Measurements from ENCODE around the gene KRTAP4-12.
"Not testable (repeated sequence)": the region's sequence is repeated elsewhere in the genome, so short reads cannot be mapped to it uniquely, and the experiment has no call there.

The KRTAP4-12 gene

GRCh38 chr17:41125064-41125463 lies 1.1 kb upstream of the KRTAP4-12 start:
- DNase-seq = no peak

- not testable (repeated sequence) for DNase-seq
Measured at GRCh38 chr17:41123292-41123990, 541 bp downstream of the KRTAP4-12 start.

DNA sequence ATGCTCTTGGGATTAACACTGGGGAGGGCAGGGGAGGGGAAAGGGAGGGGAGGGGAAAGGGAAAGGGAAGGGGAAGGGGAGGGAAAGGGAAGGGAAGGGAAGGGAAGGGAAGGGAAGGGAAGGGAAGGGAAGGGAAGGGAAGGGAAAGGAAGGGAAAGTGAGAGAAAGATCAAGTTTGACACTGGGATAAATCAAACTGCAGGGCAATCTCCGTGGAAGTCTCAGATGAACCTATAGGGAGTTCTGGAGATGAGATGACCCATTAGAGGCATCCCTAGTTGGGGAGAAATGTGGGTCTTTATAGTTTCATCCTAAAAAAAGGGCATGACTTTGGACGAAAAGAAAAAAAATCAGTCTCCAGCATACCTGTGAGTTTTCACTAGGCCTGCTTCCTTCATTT lies 2.2 kb downstream of the KRTAP4-12 start:
- DNase-seq = no peak

- not testable (repeated sequence) for DNase-seq
Measured at GRCh38 chr17:41119696-41120690, 4.0 kb downstream of the KRTAP4-12 start.

DNA sequence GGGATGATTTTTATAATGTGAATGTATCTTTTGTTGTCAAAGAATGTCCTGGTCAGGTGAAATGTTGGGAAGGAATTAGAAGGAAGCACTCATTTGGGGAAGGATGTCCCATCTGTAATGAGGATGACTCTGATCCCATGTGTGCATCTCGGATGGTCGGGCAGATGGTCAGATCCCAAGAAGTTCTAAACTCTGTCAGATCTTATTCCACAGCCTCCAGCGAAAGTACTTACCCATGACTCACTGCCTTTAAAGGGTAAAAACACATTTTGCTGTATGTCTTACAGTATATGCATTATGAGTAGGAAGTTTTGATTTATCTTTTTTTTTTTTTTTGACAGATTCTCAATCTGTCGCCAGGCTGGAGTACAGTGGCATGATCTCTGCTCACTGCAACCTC lies 5.3 kb downstream of the KRTAP4-12 start:
- no peak for DNase-seq

DNA sequence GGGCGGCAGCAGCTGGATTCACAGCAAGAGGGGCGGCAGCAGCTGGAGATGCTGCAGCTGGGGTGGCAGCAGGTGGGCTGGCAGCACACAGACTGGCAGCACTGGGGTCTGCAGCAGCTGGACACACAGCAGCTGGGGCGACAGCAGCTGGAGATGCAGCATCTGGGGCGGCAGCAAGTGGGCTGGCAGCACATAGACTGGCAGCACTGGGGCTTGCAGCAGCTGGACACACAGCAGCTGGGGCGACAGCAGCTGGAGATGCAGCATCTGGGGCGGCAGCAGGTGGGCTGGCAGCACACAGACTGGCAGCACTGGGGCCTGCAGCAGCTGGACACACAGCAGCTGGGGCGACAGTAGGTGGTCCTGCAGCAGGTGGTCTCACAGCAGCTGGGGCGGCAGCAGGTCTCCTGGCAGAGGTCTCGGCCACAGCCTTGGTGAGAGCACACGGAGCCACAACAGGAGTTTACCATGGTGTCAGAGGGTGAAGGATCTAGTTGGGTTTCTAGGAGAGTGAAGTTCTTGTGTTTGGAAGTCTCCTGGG lies 6.1 kb downstream of the KRTAP4-12 start, which contains the start of gene KRTAP4-11:
KRTAP4-11 (minus strand) TSS at position 528 of the 541 bp plus-strand sequence; CDS start at position 470, 58 bp downstream.
- DNase-seq = not testable (repeated sequence)

GRCh38 chr17:41116297-41116696 lies 7.7 kb downstream of the KRTAP4-12 start:
- DNase-seq = no peak

DNA sequence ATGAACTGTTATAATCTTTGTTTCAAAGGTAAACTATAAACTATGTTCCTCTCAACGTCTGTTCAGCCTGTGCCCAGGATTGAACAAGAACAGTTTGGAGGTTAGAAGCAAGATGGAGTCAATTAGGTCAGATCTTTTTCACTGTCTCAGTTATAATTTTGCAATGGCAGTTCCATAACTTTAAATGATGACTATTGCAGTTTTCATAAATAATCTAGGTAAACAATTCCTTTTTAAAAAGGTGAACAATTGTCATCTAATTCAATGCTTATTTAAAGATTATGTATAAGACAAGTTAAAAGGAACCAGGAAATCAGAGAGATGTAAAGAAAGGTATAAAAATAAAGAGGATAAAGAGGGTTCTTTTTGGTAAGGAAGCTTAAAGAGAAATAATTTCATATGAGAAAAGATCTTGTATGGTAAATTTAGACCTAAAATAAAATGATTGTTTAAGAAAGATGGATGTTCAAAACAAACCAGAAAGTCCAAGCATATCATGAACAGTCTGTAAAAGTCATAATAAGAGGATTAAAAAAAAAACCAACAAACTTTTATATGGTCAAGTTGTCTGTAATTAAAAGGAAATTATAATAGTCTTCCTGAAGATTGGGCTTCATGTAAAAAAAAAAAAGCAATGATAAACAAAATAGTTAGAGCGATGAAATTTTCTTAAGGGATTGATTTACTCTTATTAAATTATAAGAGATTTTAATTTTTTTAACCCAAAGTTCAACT lies 12.7 kb downstream of the KRTAP4-12 start:
- DNase-seq = no peak

DNA sequence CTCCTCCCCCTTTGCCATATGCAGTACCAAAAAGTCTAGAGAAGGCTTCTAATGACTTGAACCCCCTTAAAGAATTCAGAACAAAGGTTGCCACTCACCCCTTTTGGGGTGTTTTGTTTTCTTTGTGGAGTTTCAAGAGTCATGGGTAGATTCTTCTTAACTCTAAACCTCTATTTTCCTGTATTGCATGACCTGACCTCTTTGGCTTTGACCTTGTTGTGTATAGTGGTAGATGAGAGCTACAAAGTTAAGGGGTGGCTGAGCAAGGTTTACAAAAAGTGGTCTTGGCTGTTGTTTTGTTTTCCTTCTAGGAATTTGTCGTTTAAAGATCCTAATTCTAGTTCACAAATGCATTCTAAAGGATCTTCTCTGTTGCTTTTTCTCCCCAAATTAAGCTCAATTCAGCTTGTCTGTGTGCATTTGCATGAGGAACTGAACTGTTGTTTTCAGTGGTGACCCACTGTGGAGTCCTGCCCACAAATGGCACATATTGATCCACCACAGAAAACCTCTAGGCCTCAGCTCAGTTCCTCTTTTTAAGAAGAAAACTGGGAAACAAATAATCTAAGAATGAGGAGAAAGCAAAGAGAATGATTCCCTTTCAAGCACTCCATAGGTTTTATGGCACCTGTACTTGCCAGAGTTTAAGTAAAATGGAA lies 15.1 kb downstream of the KRTAP4-12 start:
- not testable (repeated sequence) for DNase-seq

- DNase-seq = no peak
Measured at GRCh38 chr17:41107941-41108450, 16.0 kb downstream of the KRTAP4-12 start.

DNA sequence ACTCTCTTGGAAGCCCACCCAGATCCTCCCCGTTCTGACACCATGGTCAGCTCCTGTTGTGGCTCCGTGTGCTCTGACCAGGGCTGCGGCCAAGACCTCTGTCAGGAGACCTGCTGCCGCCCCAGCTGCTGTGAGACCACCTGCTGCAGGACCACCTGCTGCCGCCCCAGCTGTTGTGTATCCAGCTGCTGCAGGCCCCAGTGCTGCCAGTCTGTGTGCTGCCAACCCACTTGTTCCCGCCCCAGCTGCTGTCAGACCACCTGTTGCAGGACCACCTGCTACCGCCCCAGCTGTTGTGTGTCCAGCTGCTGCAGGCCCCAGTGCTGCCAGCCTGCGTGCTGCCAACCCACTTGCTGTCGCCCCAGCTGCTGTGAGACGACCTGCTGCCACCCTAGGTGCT lies 18.6 kb downstream of the KRTAP4-12 start, which contains the start of gene KRTAP4-9:
KRTAP4-9 (plus strand) TSS at position 43 of the 400 bp plus-strand sequence; CDS start at position 43, 0 bp downstream.
- not testable (repeated sequence) for DNase-seq

DNA sequence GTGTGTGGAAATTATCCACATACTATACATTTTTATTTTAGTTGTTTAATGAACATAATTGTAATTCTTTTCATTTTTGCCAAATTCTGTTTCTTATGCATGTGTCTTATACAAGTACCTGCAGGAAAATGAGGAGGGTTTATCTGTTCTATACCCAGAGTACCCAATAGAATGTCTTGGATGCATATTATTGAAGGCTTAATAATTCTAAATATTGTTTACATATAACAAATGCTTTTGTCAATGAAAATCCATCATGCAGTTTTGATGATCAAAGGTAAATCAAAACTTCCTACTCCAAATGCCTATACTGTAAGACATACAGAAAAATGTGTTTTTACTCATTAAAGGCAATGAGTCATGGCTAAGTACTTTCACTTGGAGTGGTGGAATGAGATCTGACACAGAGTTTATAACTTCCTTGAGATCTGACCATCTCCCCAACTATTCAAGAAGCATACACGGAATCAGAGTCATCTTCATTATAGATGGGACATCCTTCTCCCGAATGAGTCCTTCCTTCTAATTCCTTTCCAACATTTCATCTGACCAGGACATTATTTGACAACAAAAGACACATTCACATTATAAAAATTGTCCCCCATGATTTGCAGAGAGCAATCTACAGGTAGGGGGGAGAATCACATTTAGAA lies 19.5 kb downstream of the KRTAP4-12 start:
- not testable (repeated sequence) for DNase-seq

GRCh38 chr17:41103896-41104295 lies 20.1 kb downstream of the KRTAP4-12 start:
- no peak for DNase-seq

GRCh38 chr17:41101586-41102259 lies 22.3 kb downstream of the KRTAP4-12 start, which contains the start of gene KRTAP4-16:
KRTAP4-16 (minus strand) TSS chr17:41102209; CDS start chr17:41102209, 0 bp downstream.
- no peak for DNase-seq

DNA sequence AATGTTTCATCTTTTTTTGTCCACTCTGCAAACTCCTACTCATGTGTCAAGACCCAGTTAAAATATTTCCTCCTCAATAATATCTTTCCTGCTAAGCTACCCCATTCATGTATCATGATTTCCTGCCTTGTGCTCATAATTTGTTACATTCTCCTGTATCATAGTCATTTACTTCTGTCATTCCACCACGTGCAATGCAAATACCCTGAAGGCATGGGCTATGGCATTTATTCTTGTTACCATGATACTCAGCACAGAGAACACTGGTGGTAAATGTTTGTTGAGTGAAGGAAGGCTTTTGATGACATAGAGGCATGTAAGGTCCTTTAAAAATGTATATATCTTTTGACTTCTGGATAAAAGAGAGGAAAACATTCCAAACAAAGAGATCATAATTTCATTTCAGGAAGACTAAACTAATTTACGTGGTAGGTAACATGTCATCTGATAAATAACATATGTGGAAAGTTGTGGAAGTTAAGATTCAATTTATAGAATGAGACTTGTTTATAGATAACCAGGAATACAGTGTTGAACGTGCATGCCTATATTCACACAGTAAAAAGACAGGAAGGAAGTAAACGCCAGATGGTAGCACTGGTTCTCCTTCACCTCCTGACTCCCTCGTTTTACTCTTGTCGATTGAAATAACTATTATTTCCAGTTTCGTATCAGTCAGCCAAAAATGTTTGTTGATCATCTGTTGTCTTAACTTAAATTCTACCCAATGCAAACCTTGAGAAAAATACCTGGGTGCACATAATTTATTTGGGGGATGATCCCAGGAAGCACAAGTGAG lies 24.1 kb downstream of the KRTAP4-12 start:
- DNase-seq = not testable (repeated sequence)

DNA sequence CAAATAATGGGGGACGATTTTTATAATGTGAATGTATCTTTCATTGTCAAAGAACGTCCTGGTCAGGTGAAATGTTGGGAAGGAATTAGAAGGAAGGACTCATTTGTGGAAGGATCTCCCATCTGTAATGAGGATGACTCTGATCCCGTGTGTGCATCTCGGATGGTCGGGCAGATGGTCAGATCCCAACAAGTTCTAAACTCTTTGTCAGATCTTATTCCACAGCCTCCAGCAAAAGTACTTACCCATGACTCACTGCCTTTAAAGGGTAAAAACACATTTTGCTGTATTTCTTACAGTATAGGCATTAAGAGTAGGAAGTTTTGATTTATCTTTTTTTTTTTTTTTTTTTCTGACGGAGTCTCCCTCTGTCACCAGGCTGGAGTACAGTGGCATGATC lies 25.5 kb downstream of the KRTAP4-12 start:
- no peak for DNase-seq

DNA sequence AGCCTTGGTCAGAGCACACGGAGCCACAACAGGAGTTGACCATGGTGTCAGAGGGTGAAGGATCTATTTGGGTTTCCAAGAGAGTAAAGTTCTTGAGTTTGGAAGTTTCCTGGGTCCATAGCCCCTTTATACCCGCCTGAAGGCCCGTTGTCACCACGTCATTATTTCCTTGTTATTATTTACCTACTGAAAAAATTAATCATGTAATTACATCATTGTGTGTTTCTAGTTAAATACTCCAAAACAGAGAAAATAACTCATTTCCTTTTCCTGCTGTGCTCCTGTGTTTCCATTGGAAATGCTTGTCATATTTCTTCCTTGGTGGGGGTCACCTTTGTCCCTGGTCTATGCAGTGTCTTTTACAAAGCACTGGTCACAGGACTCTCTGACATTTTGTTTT lies 25.9 kb downstream of the KRTAP4-12 start, which contains the start of gene KRTAP4-8:
KRTAP4-8 (minus strand) TSS at position 101 of the 400 bp plus-strand sequence; CDS start at position 43, 58 bp downstream.
- DNase-seq = no peak

DNA sequence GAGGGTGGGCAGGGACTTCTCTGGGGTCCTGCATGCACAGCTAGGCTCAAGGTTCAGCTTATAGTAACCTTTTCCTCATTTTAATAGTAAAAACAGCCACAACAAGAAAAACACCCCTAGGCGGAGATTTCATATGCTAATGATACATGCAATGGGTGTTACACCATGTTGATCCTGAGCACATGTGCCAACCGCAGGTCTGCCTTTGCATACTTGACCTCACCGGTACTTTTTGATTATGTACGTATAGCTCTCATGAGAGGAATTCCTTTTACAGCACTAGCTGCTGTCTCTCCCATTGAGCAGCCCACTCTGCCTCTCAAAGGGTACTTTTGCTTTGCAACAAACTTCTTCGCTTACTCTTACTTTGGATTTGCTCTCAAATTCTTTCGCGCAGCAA lies 27.9 kb downstream of the KRTAP4-12 start:
- DNase-seq = no peak

GRCh38 chr17:41088760-41089352 lies 35.1 kb downstream of the KRTAP4-12 start:
- DNase-seq = not testable (repeated sequence)
